HG03469 (cell line): ENCODE measurements around the gene UBAP2.
A peak's percentile ranks its signal among the peaks of the same experiment; 100 is the strongest.
"Not testable (repeated sequence)": the region's sequence is repeated elsewhere in the genome, so short reads cannot be mapped to it uniquely, and the experiment has no call there.

Experiments
- ATAC-seq: cut with Tn5 transposase; IDR thresholded peaks from one replicate; pipeline ENCODE4 v1.9.1; 2021; ENCODE audit warnings: mild to moderate bottlenecking, moderate library complexity, moderate number of reproducible peaks; ENCODE audit not compliant: unreplicated experiment

Gene UBAP2

GRCh38 chr9:33988219-33988890 is 60.3 kb downstream of the UBAP2 start:
- ATAC-seq, result peak; percentile 92

GRCh38 chr9:33976414-33976813 is 72.3 kb downstream of the UBAP2 start:
- ATAC-seq, result no peak

GRCh38 chr9:33972698-33973097 is 76.0 kb downstream of the UBAP2 start:
- ATAC-seq, result no peak

- ATAC-seq, result no peak
Measured at GRCh38 chr9:33964086-33964768, 84.5 kb downstream of the UBAP2 start.

- not testable (repeated sequence) for ATAC-seq
Measured at GRCh38 chr9:33962468-33962867, 86.2 kb downstream of the UBAP2 start.

- no peak for ATAC-seq
Measured at GRCh38 chr9:33959725-33960124, 89.0 kb downstream of the UBAP2 start.

- ATAC-seq, result no peak
Measured at GRCh38 chr9:33956544-33956943, 92.1 kb downstream of the UBAP2 start.

GRCh38 chr9:33952066-33952465 is 96.6 kb downstream of the UBAP2 start:
- no peak for ATAC-seq

GRCh38 chr9:33950371-33950770 is 98.3 kb downstream of the UBAP2 start:
- no peak for ATAC-seq

GRCh38 chr9:33946779-33947535 is 101.7 kb downstream of the UBAP2 start:
- no peak for ATAC-seq

- no peak for ATAC-seq
Measured at GRCh38 chr9:33943389-33943788, 105.3 kb downstream of the UBAP2 start.

- ATAC-seq, result no peak
Measured at GRCh38 chr9:33942471-33943083, 106.1 kb downstream of the UBAP2 start.

- ATAC-seq, result no peak
Measured at GRCh38 chr9:33939924-33940874, 108.5 kb downstream of the UBAP2 start.

- ATAC-seq, result no peak
Measured at GRCh38 chr9:33934188-33934878, 114.4 kb downstream of the UBAP2 start.

- no peak for ATAC-seq
Measured at GRCh38 chr9:33932078-33932807, 116.4 kb downstream of the UBAP2 start.

GRCh38 chr9:33931326-33931725 is 117.4 kb downstream of the UBAP2 start:
- ATAC-seq, result no peak

GRCh38 chr9:33927694-33928093 is 121.0 kb downstream of the UBAP2 start:
- no peak for ATAC-seq

GRCh38 chr9:33926746-33927485 is 121.8 kb downstream of the UBAP2 start:
- no peak for ATAC-seq
